HEK293T (cell line): ENCODE data around the gene FAM149B1.
"Not testable (repeated sequence)": the region's sequence is repeated elsewhere in the genome, so short reads cannot be mapped to it uniquely, and the experiment has no call there.

Source experiments
- CTCF ChIA-PET: fragments of 350-600 bp; formaldehyde crosslinking; extraction: SDS; loops from one replicate; lab custom pipeline; 2021; ENCODE audit warnings: antibody characterized with exemption, inconsistent platforms; lab: Yijun Ruan, JAX
- POLR2A ChIA-PET: fragments of 350-600 bp; formaldehyde crosslinking; extraction: SDS; loops from one replicate; lab custom pipeline; 2020; ENCODE audit warnings: antibody characterized with exemption, inconsistent platforms; lab: Yijun Ruan, JAX
- DNase-seq: peaks from one replicate; pipeline ENCODE4 v3.0.0; 2012; ENCODE audit warnings: mixed read lengths; ENCODE audit errors: extremely low spot score
- ARNT ChIP-seq: fragments of 450-650 bp; IDR thresholded peaks from 2 replicates; pipeline ENCODE4 v1.6.1; 2017; ENCODE audit warnings: mild to moderate bottlenecking
- CTBP1 ChIP-seq: fragments of 450-650 bp; IDR thresholded peaks from 2 replicates; pipeline ENCODE4 v1.6.1; 2016; ENCODE audit warnings: borderline replicate concordance
- FOXA1 ChIP-seq: fragments of 450-650 bp; IDR thresholded peaks from 2 replicates; pipeline ENCODE4 v1.6.1; 2016; ENCODE audit warnings: mild to moderate bottlenecking
- FOXK2 ChIP-seq: fragments of 450-650 bp; IDR thresholded peaks from 2 replicates; pipeline ENCODE4 v1.6.1; 2016; ENCODE audit warnings: mild to moderate bottlenecking
- FOXM1 ChIP-seq: fragments of 450-650 bp; IDR thresholded peaks from 2 replicates; pipeline ENCODE4 v1.6.1; 2017; ENCODE audit warnings: mild to moderate bottlenecking, borderline replicate concordance
- HDGF ChIP-seq: fragments of 450-650 bp; IDR thresholded peaks from 2 replicates; pipeline ENCODE4 v1.6.1; 2017; ENCODE audit warnings: antibody characterized with exemption, borderline replicate concordance
- L3MBTL2 ChIP-seq: fragments of 450-650 bp; conservative IDR thresholded peaks from 2 replicates; pipeline ENCODE4 v1.6.1; 2016; ENCODE audit warnings: mild to moderate bottlenecking
- LEF1 ChIP-seq: fragments of 450-650 bp; IDR thresholded peaks from 2 replicates; pipeline ENCODE4 v1.6.1; 2017; ENCODE audit warnings: mild to moderate bottlenecking, borderline replicate concordance
- NFRKB ChIP-seq: fragments of 450-650 bp; IDR thresholded peaks from 2 replicates; pipeline ENCODE4 v1.6.1; 2016; ENCODE audit warnings: mild to moderate bottlenecking, moderate library complexity
- PKNOX1 ChIP-seq: fragments of 450-650 bp; IDR thresholded peaks from 2 replicates; pipeline ENCODE4 v1.6.1; 2016
- SP1 ChIP-seq: fragments of 450-650 bp; IDR thresholded peaks from 2 replicates; pipeline ENCODE4 v1.6.1; 2017
- SUZ12 ChIP-seq: fragments of 450-650 bp; IDR thresholded peaks from 2 replicates; pipeline ENCODE4 v1.6.1; 2016; ENCODE audit warnings: mild to moderate bottlenecking
- TARDBP ChIP-seq: fragments of 450-650 bp; IDR thresholded peaks from 2 replicates; pipeline ENCODE4 v1.6.1; 2016
- ZNF384 ChIP-seq: fragments of 450-650 bp; IDR thresholded peaks from 2 replicates; pipeline ENCODE4 v1.6.1; 2016

The FAM149B1 gene

GRCh38 chr10:73253225-73253555 lies 85.3 kb downstream of the FAM149B1 start:
- POLR2A ChIA-PET, result interaction anchor here (0.6 to 2.9 kb wide), 10 partner anchors 8 to 504 kb away, joined by 3 to 16 read pairs (median 4); partner anchors contain the start of genes ANXA7, CFAP70, P4HA1 and PPP3CB
- CTCF ChIA-PET, result no interaction called here
- DNase-seq, result peak; percentile 26

GRCh38 chr10:73258612-73259011 lies 90.7 kb downstream of the FAM149B1 start:
- POLR2A ChIA-PET, result interaction anchor here (2.9 kb wide), 1 partner anchor 12 kb away, joined by 13 read pairs; the partner anchor contains the start of gene DNAJC9
- CTCF ChIA-PET, DNase-seq: not testable (repeated sequence)

More at GRCh38 chr10:73253225-73253555, 85.3 kb downstream of the FAM149B1 start:
- no peak for TF ChIP-seq PKNOX1
- TF ChIP-seq ZNF384, result no peak
- no peak for TF ChIP-seq FOXA1
- TF ChIP-seq NFRKB, result no peak
- no peak for TF ChIP-seq FOXM1
- no peak for TF ChIP-seq LEF1
- no peak for TF ChIP-seq SUZ12

- ChIA-PET CTCF (no interaction called here), POLR2A (interaction anchor here (1.3 to 2.9 kb wide), 2 partner anchors 9 to 15 kb away, joined by 8 to 13 read pairs; partner anchors contain the start of genes DNAJC9 and MRPS16)
- no peak for TF ChIP-seq FOXA1
- no peak for TF ChIP-seq TARDBP
- DNase-seq, result no peak
Measured at GRCh38 chr10:73261362-73261995, 93.6 kb downstream of the FAM149B1 start.

- no peak for DNase-seq
- CTCF ChIA-PET, result no interaction called here
- TF ChIP-seq HDGF, result no peak
- no peak for TF ChIP-seq CTBP1
- POLR2A ChIA-PET, result interaction anchor here (1.3 to 1.7 kb wide), 2 partner anchors 9 kb away, joined by 8 read pairs; partner anchors contain the start of gene MRPS16
Measured at GRCh38 chr10:73262105-73262730, 94.3 kb downstream of the FAM149B1 start.

- ChIA-PET CTCF (interaction anchor here (0.7 to 1.5 kb wide), 4 partner anchors 11 to 232 kb away, joined by 3 to 6 read pairs (median 4); no protein-coding TSS in a partner anchor), POLR2A (interaction anchor here (0.6 to 1.7 kb wide), 2 partner anchors 10 to 16 kb away, joined by 3 to 8 read pairs; partner anchors contain the start of genes DNAJC9 and MRPS16)
- TF ChIP-seq ARNT (no peak), NFRKB (no peak), ZNF384 (no peak), SP1 (no peak)
Measured at GRCh38 chr10:73262880-73263555, 95.1 kb downstream of the FAM149B1 start.

GRCh38 chr10:73263693-73264347 lies 95.9 kb downstream of the FAM149B1 start:
- ChIA-PET POLR2A (interaction anchor here (0.7 to 1.7 kb wide), 2 partner anchors 11 to 17 kb away, joined by 5 to 8 read pairs; partner anchors contain the start of genes DNAJC9 and MRPS16), CTCF (interaction anchor here (0.7 to 1.5 kb wide), 6 partner anchors 9 to 231 kb away, joined by 3 to 6 read pairs (median 4); no protein-coding TSS in a partner anchor)
- DNase-seq, result no peak
- TF ChIP-seq ARNT, result no peak
- TF ChIP-seq ZNF384, result no peak
- TF ChIP-seq FOXK2, result no peak
- no peak for TF ChIP-seq TARDBP
- no peak for TF ChIP-seq HDGF
- no peak for TF ChIP-seq NFRKB
- no peak for TF ChIP-seq PKNOX1
- TF ChIP-seq LEF1, result no peak

More at GRCh38 chr10:73262880-73263555, 95.1 kb downstream of the FAM149B1 start:
- DNase-seq, result no peak

GRCh38 chr10:73264423-73264822 lies 96.5 kb downstream of the FAM149B1 start:
- DNase-seq, result no peak
- POLR2A ChIA-PET, result interaction anchor here (0.7 to 0.9 kb wide), 2 partner anchors 12 to 17 kb away, joined by 3 to 5 read pairs; partner anchors contain the start of genes DNAJC9 and MRPS16
- TF ChIP-seq SUZ12, result no peak
- no peak for TF ChIP-seq SP1
- TF ChIP-seq NFRKB, result no peak
- TF ChIP-seq TARDBP, result no peak
- CTCF ChIA-PET, result interaction anchor here (1.1 to 1.5 kb wide), 4 partner anchors 8 to 15 kb away, joined by 4 to 6 read pairs (median 4); no protein-coding TSS in a partner anchor

- TF ChIP-seq L3MBTL2 (no peak), ZNF384 (no peak), FOXM1 (no peak), TARDBP (no peak), FOXK2 (no peak), ARNT (no peak)
- POLR2A ChIA-PET, result no interaction called here
- DNase-seq, result no peak
- CTCF ChIA-PET, result no interaction called here
Measured at GRCh38 chr10:73281097-73281496, 113.2 kb downstream of the FAM149B1 start.
